CD4-positive, alpha-beta T cell treated with Interleukin-6 at 100 ng/mL for 8 hours (primary cell): ENCODE results near the gene NPTX2.
"Not testable (repeated sequence)": the region's sequence is repeated elsewhere in the genome, so short reads cannot be mapped to it uniquely, and the experiment has no call there.

ENCODE experiments used
- DNase-seq: peaks from one replicate; pipeline ENCODE4 v3.0.0-alpha.2; 2020; ENCODE audit warnings: mixed read lengths, low spot score

Gene NPTX2

GRCh38 chr7:98617051-98617959 lies at the start of gene NPTX2:
NPTX2 (plus strand) TSS chr7:98617285; CDS start chr7:98617462, 177 bp downstream.
- no peak for DNase-seq

- DNase-seq: no peak
Measured at GRCh38 chr7:98567991-98568390, 49.1 kb upstream of the NPTX2 start.

GRCh38 chr7:98568891-98569290 lies 48.2 kb upstream of the NPTX2 start:
- DNase-seq: no peak

GRCh38 chr7:98569691-98570337 lies 47.3 kb upstream of the NPTX2 start:
- no peak for DNase-seq

- no peak for DNase-seq
Measured at GRCh38 chr7:98571006-98571405, 46.1 kb upstream of the NPTX2 start.

- DNase-seq: no peak
Measured at GRCh38 chr7:98571986-98572385, 45.1 kb upstream of the NPTX2 start.

GRCh38 chr7:98572716-98573115 lies 44.4 kb upstream of the NPTX2 start:
- DNase-seq: not testable (repeated sequence)

GRCh38 chr7:98573816-98574215 lies 43.3 kb upstream of the NPTX2 start:
- no peak for DNase-seq

GRCh38 chr7:98575878-98576277 lies 41.2 kb upstream of the NPTX2 start:
- DNase-seq: no peak

GRCh38 chr7:98584830-98585229 lies 32.3 kb upstream of the NPTX2 start:
- DNase-seq: no peak

- DNase-seq: no peak
Measured at GRCh38 chr7:98591926-98592325, 25.2 kb upstream of the NPTX2 start.

GRCh38 chr7:98594348-98594747 lies 22.7 kb upstream of the NPTX2 start:
- no peak for DNase-seq

- no peak for DNase-seq
Measured at GRCh38 chr7:98594787-98595186, 22.3 kb upstream of the NPTX2 start.

GRCh38 chr7:98598846-98599615 lies 18.1 kb upstream of the NPTX2 start:
- no peak for DNase-seq

- DNase-seq: no peak
Measured at GRCh38 chr7:98599886-98600285, 17.2 kb upstream of the NPTX2 start.

GRCh38 chr7:98602755-98603398 lies 14.2 kb upstream of the NPTX2 start:
- DNase-seq: no peak

- no peak for DNase-seq
Measured at GRCh38 chr7:98603399-98603788, 13.7 kb upstream of the NPTX2 start.

- no peak for DNase-seq
Measured at GRCh38 chr7:98613601-98614425, 3.3 kb upstream of the NPTX2 start.

GRCh38 chr7:98616381-98617050 lies 569 bp upstream of the NPTX2 start:
- no peak for DNase-seq

- DNase-seq: no peak
Measured at GRCh38 chr7:98617960-98618418, 904 bp downstream of the NPTX2 start.

- DNase-seq: no peak
Measured at GRCh38 chr7:98618786-98619185, 1.7 kb downstream of the NPTX2 start.
